Fibroblast of pulmonary artery (primary cell): ENCODE measurements around the gene PDCD2L.
"Not testable (repeated sequence)": the region's sequence is repeated elsewhere in the genome, so short reads cannot be mapped to it uniquely, and the experiment has no call there.

Experiments used
- DNase-seq: peaks from one replicate; pipeline ENCODE4 v3.0.0-alpha.2; 2010; ENCODE audit warnings: low read depth
- H3K4me3 ChIP-seq: replicated peaks from 2 replicates; pipeline ENCODE4 v1.5.1; 2011; ENCODE audit warnings: low read depth, mild to moderate bottlenecking, control low read depth, low read length, moderate library complexity
- CTCF ChIP-seq: IDR thresholded peaks from 2 replicates; pipeline ENCODE4 v1.5.1; 2011; ENCODE audit warnings: mild to moderate bottlenecking, control low read depth, low read length, inconsistent platforms; ENCODE audit errors: missing control alignments

Gene PDCD2L

GRCh38 chr19:34399886-34400285 is 4.3 kb upstream of the PDCD2L start:
- no peak for DNase-seq
- no peak overlapping the region for H3K4me3 ChIP-seq
- TF ChIP-seq CTCF, result no peak

DNA sequence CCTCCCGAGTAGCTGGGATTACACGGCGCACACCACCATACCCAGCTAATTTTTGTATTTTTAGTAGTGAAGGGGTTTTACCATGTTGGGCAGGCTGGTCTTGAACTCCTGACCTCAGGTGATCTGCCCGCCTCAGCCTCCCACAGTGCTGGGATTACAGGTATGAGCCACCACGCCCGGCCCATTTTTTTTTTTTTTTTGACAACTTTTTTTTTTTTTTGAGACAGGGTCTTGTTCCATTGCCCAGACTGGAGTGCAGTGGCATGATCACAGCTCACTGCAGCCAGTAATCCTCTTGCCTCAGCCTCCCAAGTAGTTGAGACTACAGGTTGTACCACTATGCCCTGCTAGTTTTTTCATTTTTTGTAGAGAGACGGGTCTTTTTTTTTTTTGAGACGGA is 3.4 kb upstream of the PDCD2L start:
- H3K4me3 ChIP-seq, DNase-seq: not testable (repeated sequence)

- no peak for TF ChIP-seq CTCF
These were observed 2.1 kb upstream of the PDCD2L start for GRCh38 chr19:34402074-34402600.

DNA sequence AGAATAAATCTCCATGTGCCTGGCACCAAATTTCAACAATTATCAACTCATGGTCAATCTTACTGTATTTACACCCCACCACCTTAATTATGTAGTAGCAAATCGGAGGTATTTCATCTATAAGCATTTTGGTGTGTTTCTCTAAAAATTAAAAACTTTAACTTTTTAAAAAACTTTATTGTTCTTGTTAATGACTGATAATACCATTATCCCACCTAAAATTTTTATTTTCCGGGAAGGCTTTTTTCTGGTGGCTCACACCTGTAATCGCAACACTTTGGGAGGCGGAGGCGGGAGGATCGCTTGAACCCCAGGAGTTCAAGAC is 453 bp upstream of the PDCD2L start:
- DNase-seq, result no peak
- H3K4me3 ChIP-seq, result peak overlapping the region; percentile 81
- no peak for TF ChIP-seq CTCF

More at GRCh38 chr19:34402074-34402600, 2.1 kb upstream of the PDCD2L start:
- no peak overlapping the region for H3K4me3 ChIP-seq
- DNase-seq, result no peak

- no peak for DNase-seq
- H3K4me3 ChIP-seq, result no peak overlapping the region
- no peak for TF ChIP-seq CTCF
These were observed 1.9 kb downstream of the PDCD2L start for GRCh38 chr19:34405892-34406660.

DNA sequence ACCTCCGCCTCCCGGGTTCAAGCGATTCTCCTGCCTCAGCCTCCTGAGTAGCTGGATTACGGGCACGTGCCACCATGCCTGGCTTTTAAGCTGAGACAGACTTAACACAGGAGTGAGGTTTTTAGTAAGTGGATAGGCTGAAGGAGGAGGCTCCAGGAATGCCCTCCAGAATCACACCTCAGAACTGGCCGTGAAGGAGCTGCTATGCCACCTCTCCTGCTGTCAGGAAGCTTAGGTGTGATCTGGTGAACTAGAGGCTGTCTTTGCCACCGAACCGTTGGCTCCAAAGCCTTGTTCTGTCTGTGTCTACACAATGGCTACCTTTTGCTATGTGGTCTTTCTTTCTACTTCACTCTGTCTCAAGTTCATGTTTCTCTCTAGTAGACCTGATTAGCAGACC is 4.2 kb downstream of the PDCD2L start:
- no peak for DNase-seq
- H3K4me3 ChIP-seq, result no peak overlapping the region
- no peak for TF ChIP-seq CTCF

DNA sequence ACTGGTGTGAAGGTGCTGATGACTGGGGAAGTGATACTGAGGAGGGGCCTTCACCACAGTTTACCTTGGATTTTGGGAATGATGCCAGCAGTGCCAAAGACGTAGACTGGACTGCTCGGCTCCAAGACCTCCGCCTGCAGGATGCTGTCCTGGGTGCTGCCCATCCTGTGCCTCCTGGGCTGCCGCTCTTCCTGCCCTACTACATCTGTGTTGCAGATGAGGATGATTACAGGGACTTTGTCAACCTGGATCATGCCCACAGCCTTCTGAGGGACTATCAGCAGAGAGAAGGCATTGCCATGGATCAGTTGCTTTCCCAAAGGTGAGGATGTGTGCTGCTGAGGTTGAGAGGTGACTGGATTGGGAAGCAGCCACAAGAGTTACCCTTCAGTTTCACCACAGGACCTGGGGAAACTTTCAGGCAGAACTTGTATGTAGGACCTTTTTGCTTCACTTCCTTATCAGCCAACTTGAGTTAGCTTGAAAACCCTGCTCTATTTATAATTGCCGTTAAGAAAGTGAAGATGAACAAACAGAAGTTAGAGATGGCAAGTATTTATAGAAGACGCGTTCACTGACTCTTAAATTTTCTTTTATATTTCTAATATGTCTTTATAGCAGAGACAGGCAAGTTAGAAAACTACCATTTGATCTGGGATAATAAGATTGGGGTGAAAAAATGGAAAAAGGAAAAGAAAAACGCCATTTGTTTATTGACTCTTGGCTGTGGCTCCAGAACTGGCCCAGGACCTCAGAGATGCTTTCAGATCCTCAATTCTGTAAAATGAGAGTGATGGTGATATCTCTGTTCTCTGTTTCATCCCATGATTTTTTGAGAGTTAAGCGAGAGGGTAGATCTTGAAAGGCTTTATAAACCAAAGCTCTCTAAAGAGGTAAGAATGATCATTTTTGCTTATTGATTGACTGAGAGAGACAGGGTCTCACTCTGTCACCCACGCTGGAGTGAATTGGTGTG is 5.3 kb downstream of the PDCD2L start:
- no peak overlapping the region for H3K4me3 ChIP-seq
- no peak for TF ChIP-seq CTCF
- no peak for DNase-seq
